ENCODE data around the gene TMEM179. TPM values are rescaled to one million over a fixed set of nuclear protein-coding genes. Genes with fewer than 3 reads are reported as not detected.

The TMEM179 gene
- total RNA-seq, 1 donor from 2014 or later, result not detected

DNA sequence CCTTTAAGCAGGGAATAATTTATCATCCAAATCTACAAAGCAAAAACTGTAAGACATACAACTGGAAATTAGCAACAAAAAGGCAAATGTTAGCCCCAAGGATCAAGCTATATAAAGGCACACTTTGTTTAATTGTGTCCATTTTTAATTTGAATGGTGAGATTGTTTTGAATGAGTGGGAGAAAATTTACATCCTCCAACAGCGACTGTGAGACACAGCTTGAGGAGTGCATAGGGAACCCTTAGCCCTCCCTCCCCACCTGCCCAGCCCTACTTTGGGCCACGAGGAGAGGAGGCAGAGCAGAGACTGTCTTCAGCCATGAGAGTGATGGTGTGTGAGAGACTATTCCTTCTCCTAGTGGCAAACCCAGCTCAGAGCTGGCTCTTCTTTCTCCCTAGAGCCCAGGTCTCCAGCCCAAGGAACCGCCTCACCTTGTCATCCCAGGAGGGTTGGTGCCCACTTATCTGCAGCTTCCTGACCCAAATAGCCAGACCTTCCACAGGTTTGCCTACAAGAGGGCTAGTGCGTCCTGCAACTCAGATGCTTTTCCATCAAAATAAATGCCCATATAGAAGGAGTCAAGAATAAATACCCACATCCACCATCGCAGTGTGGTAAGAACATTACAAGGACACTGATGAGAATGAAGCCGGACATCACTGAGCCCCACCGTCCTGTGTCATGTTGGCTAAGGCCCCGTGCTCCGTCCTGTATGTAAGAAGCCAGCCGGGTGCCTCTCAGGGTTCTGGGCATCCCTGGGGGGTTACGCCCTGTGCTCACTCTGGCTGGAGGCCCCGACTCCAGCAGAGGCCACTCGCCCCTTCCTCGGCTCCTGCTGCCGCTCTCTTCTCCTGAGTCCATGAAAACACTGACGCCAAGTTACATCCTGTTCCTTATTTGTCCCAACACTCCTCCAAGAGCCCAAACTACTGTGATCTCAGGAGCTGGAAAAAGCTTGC is 61.4 kb downstream of the TMEM179 start:
- no peak for DNase-seq (ENCODE audit: missing footprints)
- intact Hi-C loops (cut with DNase I), result no loop called here
- no peak for ATAC-seq

DNA sequence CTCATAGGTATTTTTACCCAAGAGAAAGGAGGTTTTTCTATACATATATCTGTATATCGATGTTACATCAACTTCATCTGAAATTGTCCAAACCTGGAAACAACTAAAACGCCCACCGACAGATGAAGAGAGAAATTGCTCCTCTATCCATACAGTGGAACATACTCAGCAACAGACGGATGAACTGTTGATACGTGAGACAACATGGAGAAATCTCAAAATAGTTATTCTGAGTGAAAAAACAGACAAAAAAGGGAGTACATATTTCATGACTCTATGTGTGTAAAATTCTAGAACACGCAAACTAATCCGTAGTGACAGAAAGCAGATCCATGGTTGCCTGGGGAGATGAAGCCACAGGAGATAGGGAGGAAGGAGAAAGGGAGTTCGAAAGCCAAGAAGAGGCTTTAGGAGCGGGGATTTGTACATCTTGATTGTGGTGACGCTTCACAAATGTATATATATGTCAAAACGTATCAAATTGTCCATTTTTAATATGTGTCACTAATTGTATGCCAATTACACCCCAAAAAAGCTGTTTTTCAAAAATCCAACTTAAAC is 62.6 kb downstream of the TMEM179 start:
- ATAC-seq, result no peak
- intact Hi-C loops (cut with DNase I), result no loop called here
- no peak for DNase-seq (ENCODE audit: missing footprints)

Other genes with a start within 250 kb of the TMEM179 start
- gene C14orf180, start 25.0 kb downstream of the TMEM179 start, total RNA-seq, result 40.0 TPM
- gene INF2, start 84.8 kb upstream of the TMEM179 start, total RNA-seq, result 31.1 TPM
- gene ADSS1, start 119.5 kb upstream of the TMEM179 start, total RNA-seq, result 191 TPM
- gene SIVA1, start 148.4 kb upstream of the TMEM179 start, total RNA-seq, result 54.4 TPM
- gene AKT1, start 191.0 kb upstream of the TMEM179 start, total RNA-seq, result 134 TPM
- gene ZBTB42, start 196.3 kb upstream of the TMEM179 start, total RNA-seq, result 5.6 TPM